ENCODE results near the gene LOXHD1. TPM values are rescaled to one million over a fixed set of nuclear protein-coding genes. Genes with fewer than 3 reads are reported as not detected.

The LOXHD1 gene
- total and polyA plus RNA-seq, 10 of the 15 experiments (the other 5 are each of a cell fraction or from before 2014, with no cell fraction given) = not detected

- ChIA-PET POLR2A (no interaction called here), SMC1A (ENCODE audit: uncharacterized antibody, unreplicated experiment) (no interaction called here), CTCF (no interaction called here), RAD21 (ENCODE audit: unreplicated experiment) (no interaction called here)
- no peak for FAIRE-seq
- Histone ChIP-seq H3K4me1 (ENCODE audit: control insufficient read depth, insufficient read depth, low read length) (peaks cover 16% of the 10 kb centered on the region), H3K9me3 (replicated peaks; ENCODE audit: control insufficient read depth, insufficient read depth, low read length) (no peaks in the 10 kb centered on the region; the same call in 1 of the 3 replicates), H3K36me3 (ENCODE audit: control insufficient read depth in 2 of 2, insufficient read depth in 2 of 2, low read length in 1 of 2) (no peaks in the 10 kb centered on the region), H2AFZ (ENCODE audit: control insufficient read depth, low read depth, low read length) (no peak overlapping the region), H3K4me2 (ENCODE audit: control insufficient read depth, insufficient read depth) (no peak overlapping the region), H3K27ac (ENCODE audit: control insufficient read depth, insufficient read depth) (no peak overlapping the region), H3K79me2 (ENCODE audit: control insufficient read depth, insufficient read depth, low read length) (no peaks in the 10 kb centered on the region), H3K27me3 (replicated peaks in 1 of 2; ENCODE audit: control insufficient read depth in 2 of 2, insufficient read depth in 2 of 2, low read length in 1 of 2) (no peaks in the 10 kb centered on the region), H3K4me3 (no peak overlapping the region), H3K9ac (ENCODE audit: control insufficient read depth, insufficient read depth, low read length) (no peak overlapping the region), H4K20me1 (ENCODE audit: control insufficient read depth, insufficient read depth) (no peaks in the 10 kb centered on the region)
- intact Hi-C loops (cut with micrococcal nuclease; ENCODE audit: unreplicated experiment) = no loop called here
- TF ChIP-seq ZNF622 (IDR thresholded peaks at IDR 0.05) = no peak
- TF ChIP-seq, protein P1, sequence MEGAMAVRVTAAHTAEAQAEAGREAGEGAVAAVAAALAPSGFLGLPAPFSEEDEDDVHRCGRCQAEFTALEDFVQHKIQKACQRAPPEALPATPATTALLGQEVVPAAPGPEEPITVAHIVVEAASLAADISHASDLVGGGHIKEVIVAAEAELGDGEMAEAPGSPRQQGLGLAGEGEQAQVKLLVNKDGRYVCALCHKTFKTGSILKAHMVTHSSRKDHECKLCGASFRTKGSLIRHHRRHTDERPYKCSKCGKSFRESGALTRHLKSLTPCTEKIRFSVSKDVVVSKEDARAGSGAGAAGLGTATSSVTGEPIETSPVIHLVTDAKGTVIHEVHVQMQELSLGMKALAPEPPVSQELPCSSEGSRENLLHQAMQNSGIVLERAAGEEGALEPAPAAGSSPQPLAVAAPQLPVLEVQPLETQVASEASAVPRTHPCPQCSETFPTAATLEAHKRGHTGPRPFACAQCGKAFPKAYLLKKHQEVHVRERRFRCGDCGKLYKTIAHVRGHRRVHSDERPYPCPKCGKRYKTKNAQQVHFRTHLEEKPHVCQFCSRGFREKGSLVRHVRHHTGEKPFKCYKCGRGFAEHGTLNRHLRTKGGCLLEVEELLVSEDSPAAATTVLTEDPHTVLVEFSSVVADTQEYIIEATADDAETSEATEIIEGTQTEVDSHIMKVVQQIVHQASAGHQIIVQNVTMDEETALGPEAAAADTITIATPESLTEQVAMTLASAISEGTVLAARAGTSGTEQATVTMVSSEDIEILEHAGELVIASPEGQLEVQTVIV (IDR thresholded peaks at IDR 0.05; ENCODE audit: borderline replicate concordance, partially characterized antibody) = no peak
- TF ChIP-seq, protein P2, sequence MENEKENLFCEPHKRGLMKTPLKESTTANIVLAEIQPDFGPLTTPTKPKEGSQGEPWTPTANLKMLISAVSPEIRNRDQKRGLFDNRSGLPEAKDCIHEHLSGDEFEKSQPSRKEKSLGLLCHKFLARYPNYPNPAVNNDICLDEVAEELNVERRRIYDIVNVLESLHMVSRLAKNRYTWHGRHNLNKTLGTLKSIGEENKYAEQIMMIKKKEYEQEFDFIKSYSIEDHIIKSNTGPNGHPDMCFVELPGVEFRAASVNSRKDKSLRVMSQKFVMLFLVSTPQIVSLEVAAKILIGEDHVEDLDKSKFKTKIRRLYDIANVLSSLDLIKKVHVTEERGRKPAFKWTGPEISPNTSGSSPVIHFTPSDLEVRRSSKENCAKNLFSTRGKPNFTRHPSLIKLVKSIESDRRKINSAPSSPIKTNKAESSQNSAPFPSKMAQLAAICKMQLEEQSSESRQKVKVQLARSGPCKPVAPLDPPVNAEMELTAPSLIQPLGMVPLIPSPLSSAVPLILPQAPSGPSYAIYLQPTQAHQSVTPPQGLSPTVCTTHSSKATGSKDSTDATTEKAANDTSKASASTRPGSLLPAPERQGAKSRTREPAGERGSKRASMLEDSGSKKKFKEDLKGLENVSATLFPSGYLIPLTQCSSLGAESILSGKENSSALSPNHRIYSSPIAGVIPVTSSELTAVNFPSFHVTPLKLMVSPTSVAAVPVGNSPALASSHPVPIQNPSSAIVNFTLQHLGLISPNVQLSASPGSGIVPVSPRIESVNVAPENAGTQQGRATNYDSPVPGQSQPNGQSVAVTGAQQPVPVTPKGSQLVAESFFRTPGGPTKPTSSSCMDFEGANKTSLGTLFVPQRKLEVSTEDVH (IDR thresholded peaks at IDR 0.05; ENCODE audit: low read depth, partially characterized antibody) = no peak
- TF ChIP-seq SRF (IDR thresholded peaks at IDR 0.05; ENCODE audit: low read depth in 2 of 2, low read length in 2 of 2) = no peak
- no peak for TF ChIP-seq NR2C2 (IDR thresholded peaks at IDR 0.05; ENCODE audit: borderline replicate concordance, control insufficient read depth, insufficient read length, low read depth)
- TF ChIP-seq EZH2 (IDR thresholded peaks at IDR 0.05; ENCODE audit: borderline replicate concordance, control insufficient read depth, low read depth, low read length) = no peak
- TF ChIP-seq RFX5 (IDR thresholded peaks at IDR 0.05; ENCODE audit: low read depth, low read length) = no peak
- TF ChIP-seq BCL11A (IDR thresholded peaks at IDR 0.05; ENCODE audit: low read depth, low read length) = no peak
- no peak for TF ChIP-seq BHLHE40 (IDR thresholded peaks at IDR 0.05; ENCODE audit: borderline replicate concordance in 1 of 2, low read depth in 2 of 2, low read length in 1 of 2)
- no peak for TF ChIP-seq RCOR1 (conservative IDR thresholded peaks at IDR 0.05; ENCODE audit: low read depth, low read length)
- no peak for TF ChIP-seq SPI1 (IDR thresholded peaks at IDR 0.05; ENCODE audit: borderline replicate concordance, insufficient read depth, low read depth, low read length)
- no peak for TF ChIP-seq ZBTB4 (CRISPR knock-in tag; IDR thresholded peaks at IDR 0.05)
- TF ChIP-seq RELA (IDR thresholded peaks at IDR 0.05; ENCODE audit: borderline replicate concordance, partially characterized antibody) = no peak
- TF ChIP-seq CHD2 (IDR thresholded peaks at IDR 0.05; ENCODE audit: borderline replicate concordance, low read depth, low read length) = no peak
- no TSS peak for BruUV-seq (replicated peaks)
- ATAC-seq = no peak
- WGBS (ENCODE audit: insufficient coverage, insufficient replicate concordance, low lambda C conversion rate, missing lambda C conversion rate) = 32% methylated on average over 11 of the region's 11 CpGs
- in situ Hi-C loops (cut with MboI) = no loop called here
- no peak for DNase-seq (ENCODE audit: low read depth, low spot score)
These were observed 79.5 kb downstream of the LOXHD1 start for GRCh38 chr18:46577546-46577945.

All from GM12878 (cell line).